ENCODE data around the gene ODAPH.
"Not testable (repeated sequence)": the region's sequence is repeated elsewhere in the genome, so short reads cannot be mapped to it uniquely, and the experiment has no call there.

ODAPH gene

GRCh38 chr4:75555294-75556164, at the start of gene ODAPH:
Gene ODAPH, plus strand, starts transcription at chr4:75556066. Its CDS starts 17 bp downstream, at chr4:75556083.
- DNase-seq: no peak
- Mint-ChIP-seq H3K4me3 (no peak within 1 kb of the TSS), H3K4me1 (no peaks in the 10 kb centered on the region), H3K36me3 (no peaks in the 10 kb centered on the region), H3K27ac (no peak within 1 kb of the TSS), H3K27me3 (peaks cover 15% of the 10 kb centered on the region), H3K9me3 (no peaks in the 10 kb centered on the region)
- CTCF ChIA-PET: interaction anchor here (1.3 kb wide), 1 partner anchor 288 kb away, joined by 3 read pairs; no protein-coding TSS in a partner anchor

- CTCF ChIA-PET, H3K4me3 Mint-ChIP-seq, H3K27ac Mint-ChIP-seq, H3K9me3 Mint-ChIP-seq, H3K27me3 Mint-ChIP-seq, DNase-seq: not testable (repeated sequence)
- H3K36me3 Mint-ChIP-seq: peaks cover 36% of the 10 kb centered on the region
- peaks cover 29% of the 10 kb centered on the region for H3K4me1 Mint-ChIP-seq
These were observed 46.3 kb upstream of the ODAPH start for GRCh38 chr4:75509592-75509991.

GRCh38 chr4:75511841-75512240, 44.0 kb upstream of the ODAPH start:
- Mint-ChIP-seq H3K27ac (no peak overlapping the region), H3K4me1 (peaks cover 46% of the 10 kb centered on the region), H3K9me3 (no peaks in the 10 kb centered on the region), H3K36me3 (peaks cover 29% of the 10 kb centered on the region), H3K27me3 (no peaks in the 10 kb centered on the region), H3K4me3 (no peak overlapping the region)
- CTCF ChIA-PET: no interaction called here
- no peak for DNase-seq

GRCh38 chr4:75512386-75513211, 43.3 kb upstream of the ODAPH start:
- CTCF ChIA-PET: no interaction called here
- H3K9me3 Mint-ChIP-seq: no peaks in the 10 kb centered on the region
- no peak for DNase-seq
- peaks cover 25% of the 10 kb centered on the region for H3K36me3 Mint-ChIP-seq
- H3K27me3 Mint-ChIP-seq: no peaks in the 10 kb centered on the region
- no peak overlapping the region for H3K4me3 Mint-ChIP-seq
- H3K27ac Mint-ChIP-seq: peak overlapping the region; percentile 94
- H3K4me1 Mint-ChIP-seq: peaks cover 50% of the 10 kb centered on the region

- DNase-seq: no peak
- Mint-ChIP-seq H3K4me1 (peaks cover 50% of the 10 kb centered on the region), H3K27ac (peak overlapping the region; percentile 94)
These were observed 42.2 kb upstream of the ODAPH start for GRCh38 chr4:75513526-75514130.

GRCh38 chr4:75514131-75514948, 41.5 kb upstream of the ODAPH start, which contains the start of the genes RCHY1 and THAP6:
Gene RCHY1, minus strand, starts transcription at chr4:75514403. Its CDS starts 117 bp downstream, at chr4:75514286.
Gene THAP6, plus strand, starts transcription at chr4:75514473. Its CDS starts 980 bp downstream, at chr4:75515453.
- CTCF ChIA-PET: interaction anchor here (0.8 kb wide), 1 partner anchor 210 kb away, joined by 3 read pairs; the partner anchor contains the start of gene USO1
- Mint-ChIP-seq H3K4me1 (peaks cover 49% of the 10 kb centered on the region), H3K27me3 (no peaks in the 10 kb centered on the region), H3K36me3 (peaks cover 33% of the 10 kb centered on the region), H3K9me3 (no peaks in the 10 kb centered on the region), H3K27ac (peak within 1 kb of the TSS; percentile 94), H3K4me3 (no peak within 1 kb of the TSS)
- peak; percentile 95 for DNase-seq

More at GRCh38 chr4:75513526-75514130, 42.2 kb upstream of the ODAPH start:
- no peaks in the 10 kb centered on the region for H3K27me3 Mint-ChIP-seq
- CTCF ChIA-PET: no interaction called here
- H3K4me3 Mint-ChIP-seq: no peak overlapping the region
- no peaks in the 10 kb centered on the region for H3K9me3 Mint-ChIP-seq
- H3K36me3 Mint-ChIP-seq: peaks cover 30% of the 10 kb centered on the region

- DNase-seq: peak; percentile 26
These were observed 40.8 kb upstream of the ODAPH start for GRCh38 chr4:75514949-75515612.

GRCh38 chr4:75516144-75516543, 39.7 kb upstream of the ODAPH start:
- Mint-ChIP-seq H3K4me3 (no peak overlapping the region), H3K9me3 (peaks cover 2% of the 10 kb centered on the region), H3K36me3 (peaks cover 34% of the 10 kb centered on the region), H3K4me1 (peaks cover 34% of the 10 kb centered on the region), H3K27me3 (no peaks in the 10 kb centered on the region), H3K27ac (peak overlapping the region; percentile 94)
- CTCF ChIA-PET: interaction anchor here (0.6 kb wide), 1 partner anchor 208 kb away, joined by 3 read pairs; no protein-coding TSS in a partner anchor
- DNase-seq: no peak

More at GRCh38 chr4:75514949-75515612, 40.8 kb upstream of the ODAPH start:
- Mint-ChIP-seq H3K27ac (peak overlapping the region; percentile 94), H3K27me3 (no peaks in the 10 kb centered on the region), H3K4me3 (no peak overlapping the region), H3K4me1 (peaks cover 43% of the 10 kb centered on the region), H3K36me3 (peaks cover 34% of the 10 kb centered on the region), H3K9me3 (peaks cover under 1% of the 10 kb centered on the region)
- CTCF ChIA-PET: no interaction called here

GRCh38 chr4:75519452-75519851, 36.4 kb upstream of the ODAPH start:
- H3K9me3 Mint-ChIP-seq, H3K4me3 Mint-ChIP-seq, H3K27me3 Mint-ChIP-seq, DNase-seq, CTCF ChIA-PET, H3K27ac Mint-ChIP-seq: not testable (repeated sequence)
- Mint-ChIP-seq H3K4me1 (peaks cover 26% of the 10 kb centered on the region), H3K36me3 (peaks cover 47% of the 10 kb centered on the region)

GRCh38 chr4:75525086-75525485, 30.8 kb upstream of the ODAPH start:
- CTCF ChIA-PET: no interaction called here
- H3K27me3 Mint-ChIP-seq: no peaks in the 10 kb centered on the region
- DNase-seq: no peak
- peaks cover 2% of the 10 kb centered on the region for H3K4me1 Mint-ChIP-seq
- peaks cover 2% of the 10 kb centered on the region for H3K9me3 Mint-ChIP-seq
- H3K27ac Mint-ChIP-seq: no peak overlapping the region
- peaks cover 51% of the 10 kb centered on the region for H3K36me3 Mint-ChIP-seq
- H3K4me3 Mint-ChIP-seq: no peak overlapping the region

GRCh38 chr4:75525910-75526309, 30.0 kb upstream of the ODAPH start:
- DNase-seq: no peak
- Mint-ChIP-seq H3K9me3 (no peaks in the 10 kb centered on the region), H3K4me1 (peaks cover 2% of the 10 kb centered on the region), H3K4me3 (no peak overlapping the region), H3K27me3 (no peaks in the 10 kb centered on the region), H3K36me3 (peaks cover 48% of the 10 kb centered on the region), H3K27ac (no peak overlapping the region)
- CTCF ChIA-PET: no interaction called here

- no peak for DNase-seq
- H3K4me1 Mint-ChIP-seq: peaks cover 2% of the 10 kb centered on the region
- peaks cover 8% of the 10 kb centered on the region for H3K9me3 Mint-ChIP-seq
- H3K27ac Mint-ChIP-seq: no peak overlapping the region
- H3K4me3 Mint-ChIP-seq: no peak overlapping the region
- CTCF ChIA-PET: no interaction called here
- peaks cover 58% of the 10 kb centered on the region for H3K36me3 Mint-ChIP-seq
- H3K27me3 Mint-ChIP-seq: no peaks in the 10 kb centered on the region
These were observed 28.4 kb upstream of the ODAPH start for GRCh38 chr4:75527482-75527881.

All from activated naive CD4-positive, alpha-beta T cell treated with anti-CD3 and anti-CD28 coated beads, Interleukin-2, amount 10 ng/mL, durations not matched to agents 7 days and 5 days (primary cell).